ENCODE results near the gene SHKBP1.

The SHKBP1 gene

DNA sequence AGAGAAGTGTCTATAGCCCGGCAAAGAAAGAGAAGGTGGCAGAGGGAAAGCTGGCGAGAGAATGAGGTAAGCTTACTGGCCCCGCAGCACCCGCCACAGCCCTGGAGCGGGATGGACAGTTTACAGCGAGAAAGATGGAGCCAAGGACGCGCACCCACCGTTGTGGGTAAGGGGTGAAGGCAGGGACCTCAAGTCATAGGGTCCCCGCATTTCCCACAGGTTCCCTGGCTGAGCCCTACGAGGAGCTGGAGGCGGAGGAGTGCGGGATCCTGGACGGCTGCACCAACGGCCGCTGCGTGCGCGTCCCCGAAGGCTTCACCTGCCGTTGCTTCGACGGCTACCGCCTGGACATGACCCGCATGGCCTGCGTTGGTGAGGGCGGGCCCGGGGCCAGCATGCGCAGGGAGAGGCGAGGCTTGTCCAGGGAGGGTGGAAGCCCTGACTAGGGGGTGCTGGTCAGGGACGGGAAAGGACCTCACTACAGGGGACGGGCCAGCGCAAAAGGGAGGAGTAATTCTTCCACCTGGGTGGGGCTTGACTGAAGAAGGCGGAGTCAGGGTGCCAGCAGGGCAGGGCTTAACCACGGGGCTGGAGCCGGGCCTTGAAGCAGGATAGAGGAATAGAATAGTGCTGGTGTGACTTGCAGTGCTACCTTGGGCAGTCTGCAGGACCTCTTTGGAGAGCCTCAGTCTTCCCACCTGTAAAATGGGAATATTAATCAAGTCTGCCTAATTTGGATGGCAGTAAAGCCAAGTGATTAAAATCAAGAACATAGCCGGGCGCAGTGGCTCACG lies 51.0 kb downstream of the SHKBP1 start:
- no peaks in the 10 kb centered on the region for H4K20me1 ChIP-seq (ENCODE audit: insufficient read depth, low read length)
- no peaks in the 10 kb centered on the region for H3K9me3 ChIP-seq (ENCODE audit: insufficient read depth, low read length)
- H3K27me3 ChIP-seq (ENCODE audit: low read depth, low read length) = no peaks in the 10 kb centered on the region
- no peak overlapping the region for H3K9ac ChIP-seq (ENCODE audit: low read length)
- no peak overlapping the region for H3K4me3 ChIP-seq (ENCODE audit: low read length)
- H3K36me3 ChIP-seq (replicated peaks; ENCODE audit: low read depth, low read length) = no peaks in the 10 kb centered on the region
- no peak overlapping the region for H3K27ac ChIP-seq (ENCODE audit: low read length)
- no peaks in the 10 kb centered on the region for H3K79me2 ChIP-seq (ENCODE audit: low read length)
- no peaks in the 10 kb centered on the region for H3K4me1 ChIP-seq (ENCODE audit: low read length)
- no peak overlapping the region for H3K4me2 ChIP-seq (ENCODE audit: low read length)
- TF ChIP-seq, protein P1, sequence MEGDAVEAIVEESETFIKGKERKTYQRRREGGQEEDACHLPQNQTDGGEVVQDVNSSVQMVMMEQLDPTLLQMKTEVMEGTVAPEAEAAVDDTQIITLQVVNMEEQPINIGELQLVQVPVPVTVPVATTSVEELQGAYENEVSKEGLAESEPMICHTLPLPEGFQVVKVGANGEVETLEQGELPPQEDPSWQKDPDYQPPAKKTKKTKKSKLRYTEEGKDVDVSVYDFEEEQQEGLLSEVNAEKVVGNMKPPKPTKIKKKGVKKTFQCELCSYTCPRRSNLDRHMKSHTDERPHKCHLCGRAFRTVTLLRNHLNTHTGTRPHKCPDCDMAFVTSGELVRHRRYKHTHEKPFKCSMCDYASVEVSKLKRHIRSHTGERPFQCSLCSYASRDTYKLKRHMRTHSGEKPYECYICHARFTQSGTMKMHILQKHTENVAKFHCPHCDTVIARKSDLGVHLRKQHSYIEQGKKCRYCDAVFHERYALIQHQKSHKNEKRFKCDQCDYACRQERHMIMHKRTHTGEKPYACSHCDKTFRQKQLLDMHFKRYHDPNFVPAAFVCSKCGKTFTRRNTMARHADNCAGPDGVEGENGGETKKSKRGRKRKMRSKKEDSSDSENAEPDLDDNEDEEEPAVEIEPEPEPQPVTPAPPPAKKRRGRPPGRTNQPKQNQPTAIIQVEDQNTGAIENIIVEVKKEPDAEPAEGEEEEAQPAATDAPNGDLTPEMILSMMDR (IDR thresholded peaks at IDR 0.05; ENCODE audit: low read depth, low read length) = no peak
- TF ChIP-seq EZH2phosphoT487 (IDR thresholded peaks at IDR 0.05; ENCODE audit: low read depth) = no peak
- H2AFZ ChIP-seq (ENCODE audit: low read depth, low read length) = no peak overlapping the region

DNA sequence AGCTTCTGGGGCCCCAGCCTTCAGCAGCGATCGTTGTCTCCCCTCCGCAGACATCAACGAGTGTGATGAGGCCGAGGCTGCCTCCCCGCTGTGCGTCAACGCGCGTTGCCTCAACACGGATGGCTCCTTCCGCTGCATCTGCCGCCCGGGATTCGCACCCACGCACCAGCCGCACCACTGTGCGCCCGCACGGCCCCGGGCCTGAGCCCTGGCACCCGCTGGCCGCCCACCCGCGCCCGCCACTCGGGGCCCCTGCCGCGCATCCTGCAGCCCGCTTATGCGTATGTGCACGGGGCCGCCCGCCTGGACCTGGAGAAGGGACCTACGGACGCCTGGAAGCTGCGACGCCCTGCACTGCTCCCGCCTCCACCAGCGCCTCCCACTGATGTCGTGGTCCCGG lies 52.7 kb downstream of the SHKBP1 start:
- Histone ChIP-seq H3K4me1 (ENCODE audit: low read length) (no peaks in the 10 kb centered on the region), H3K27ac (ENCODE audit: low read length) (no peak overlapping the region), H2AFZ (ENCODE audit: low read depth, low read length) (no peak overlapping the region), H3K9me3 (ENCODE audit: insufficient read depth, low read length) (no peaks in the 10 kb centered on the region), H3K27me3 (ENCODE audit: low read depth, low read length) (no peaks in the 10 kb centered on the region), H4K20me1 (ENCODE audit: insufficient read depth, low read length) (no peaks in the 10 kb centered on the region), H3K4me2 (ENCODE audit: low read length) (no peak overlapping the region), H3K36me3 (replicated peaks; ENCODE audit: low read depth, low read length) (no peaks in the 10 kb centered on the region), H3K4me3 (ENCODE audit: low read length) (no peak overlapping the region), H3K9ac (ENCODE audit: low read length) (no peak overlapping the region), H3K79me2 (ENCODE audit: low read length) (no peaks in the 10 kb centered on the region)
- no peak for TF ChIP-seq EZH2phosphoT487 (IDR thresholded peaks at IDR 0.05; ENCODE audit: low read depth)
- TF ChIP-seq, protein P1 (IDR thresholded peaks at IDR 0.05; ENCODE audit: low read depth, low read length) = no peak

DNA sequence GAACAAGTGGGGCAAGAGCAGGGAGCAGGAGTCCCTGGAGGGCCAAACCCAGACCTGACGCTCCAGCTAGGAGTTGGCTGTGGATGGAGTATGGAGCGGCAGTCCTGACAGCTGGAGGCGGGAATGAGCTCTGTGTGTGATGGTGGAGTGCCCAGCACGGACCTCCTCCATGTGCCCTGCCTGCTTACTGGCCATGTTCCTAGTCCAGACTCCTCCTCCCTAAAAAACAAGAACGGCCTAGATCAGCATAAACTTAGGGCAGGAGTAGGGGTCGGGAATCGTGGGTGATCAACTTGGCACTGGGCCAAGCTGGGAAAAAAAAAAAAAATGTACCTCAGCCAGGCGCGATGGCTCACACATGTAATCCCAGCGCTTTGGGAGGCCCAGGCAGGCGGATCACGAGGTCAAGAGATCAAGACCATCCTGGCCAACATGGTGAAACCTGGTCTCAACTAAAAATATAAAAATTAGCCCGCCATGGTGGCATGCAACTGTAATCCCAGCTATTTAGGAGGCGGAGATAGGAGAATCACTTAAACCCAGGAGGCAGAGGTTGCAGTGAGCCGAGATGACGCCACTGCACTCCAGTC lies 54.0 kb downstream of the SHKBP1 start:
- Histone ChIP-seq H3K27me3 (ENCODE audit: low read depth, low read length) (peaks cover 7% of the 10 kb centered on the region; the same call in 1 of the 2 replicates), H3K79me2 (ENCODE audit: low read length) (no peaks in the 10 kb centered on the region), H4K20me1 (ENCODE audit: insufficient read depth, low read length) (no peaks in the 10 kb centered on the region), H2AFZ (ENCODE audit: low read depth, low read length) (no peak overlapping the region), H3K27ac (ENCODE audit: low read length) (no peak overlapping the region), H3K4me2 (ENCODE audit: low read length) (no peak overlapping the region), H3K36me3 (replicated peaks; ENCODE audit: low read depth, low read length) (no peaks in the 10 kb centered on the region), H3K9me3 (ENCODE audit: insufficient read depth, low read length) (no peaks in the 10 kb centered on the region), H3K4me3 (ENCODE audit: low read length) (no peak overlapping the region), H3K9ac (ENCODE audit: low read length) (no peak overlapping the region), H3K4me1 (ENCODE audit: low read length) (no peaks in the 10 kb centered on the region)
- TF ChIP-seq, protein P1 (IDR thresholded peaks at IDR 0.05; ENCODE audit: low read depth, low read length) = no peak
- no peak for TF ChIP-seq EZH2phosphoT487 (IDR thresholded peaks at IDR 0.05; ENCODE audit: low read depth)

DNA sequence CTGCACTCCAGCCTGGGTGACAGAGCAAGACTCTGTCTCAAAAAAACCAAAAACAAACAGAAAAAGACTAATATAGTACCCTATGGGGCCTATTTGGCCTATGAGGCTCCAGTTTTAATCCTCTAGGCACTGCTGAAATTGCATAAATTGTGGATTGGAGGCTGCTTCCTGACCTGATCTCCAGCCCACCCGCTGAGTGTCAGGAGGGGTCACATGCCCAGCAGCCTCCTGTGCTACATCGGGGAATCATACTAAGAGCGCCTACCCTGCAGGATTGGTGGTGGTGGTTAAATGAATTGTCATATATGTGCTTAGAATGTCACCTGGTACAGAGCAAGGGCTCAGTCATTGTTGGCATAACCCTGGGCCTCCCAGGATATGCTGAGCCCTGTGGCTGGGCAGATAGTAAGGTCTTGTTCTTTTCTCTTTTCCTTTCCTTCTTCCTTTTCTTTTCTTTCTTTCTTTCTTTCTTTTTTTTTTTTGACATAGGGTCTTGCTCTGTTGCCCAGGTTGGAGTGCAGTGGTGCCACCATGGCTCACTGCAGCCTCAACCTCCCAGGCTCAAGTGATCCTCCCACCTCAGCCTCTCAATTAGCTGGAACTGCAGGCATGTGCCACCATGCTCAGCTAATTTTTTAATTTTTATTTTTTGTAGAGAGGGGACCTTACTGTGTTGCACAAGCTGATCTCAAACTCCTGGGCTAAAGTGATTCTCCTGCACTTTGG lies 55.8 kb downstream of the SHKBP1 start:
- Histone ChIP-seq H2AFZ (ENCODE audit: low read depth, low read length) (no peak overlapping the region), H3K36me3 (replicated peaks; ENCODE audit: low read depth, low read length) (no peaks in the 10 kb centered on the region), H3K9me3 (ENCODE audit: insufficient read depth, low read length) (no peaks in the 10 kb centered on the region), H3K4me3 (ENCODE audit: low read length) (no peak overlapping the region), H4K20me1 (ENCODE audit: insufficient read depth, low read length) (no peaks in the 10 kb centered on the region), H3K4me2 (ENCODE audit: low read length) (no peak overlapping the region), H3K79me2 (ENCODE audit: low read length) (no peaks in the 10 kb centered on the region), H3K9ac (ENCODE audit: low read length) (no peak overlapping the region), H3K27ac (ENCODE audit: low read length) (no peak overlapping the region), H3K27me3 (ENCODE audit: low read depth, low read length) (peaks cover 12% of the 10 kb centered on the region; the same call in 1 of the 2 replicates), H3K4me1 (ENCODE audit: low read length) (no peaks in the 10 kb centered on the region)
- TF ChIP-seq EZH2phosphoT487 (IDR thresholded peaks at IDR 0.05; ENCODE audit: low read depth) = no peak
- TF ChIP-seq, protein P1 (IDR thresholded peaks at IDR 0.05; ENCODE audit: low read depth, low read length) = no peak

Data from OCI-LY3 (cell line).